GM12878 (cell line): ENCODE data around the gene ELMOD3. TPM values are rescaled to one million over a fixed set of nuclear protein-coding genes. Genes with fewer than 3 reads are reported as not detected.

Experiments used
- ATAC-seq: fragments of 200-7000 bp; cut with Tn5 transposase; 3 replicates; pipeline ENCODE4 v1.9.1; 2020; ENCODE audit warnings: mild to moderate bottlenecking, moderate library complexity
- BruUV-seq: library from RNA; stranded (reverse); fragments of 400-500 nt; replicated peaks from 2 replicates; lab custom pipeline; 2021; lab: Mats Ljungman, UMichigan
- CTCF ChIA-PET: fragments of 300-600 bp; sonication (Branson Sonifier 250); formaldehyde crosslinking; extraction: SDS; loops from one replicate; lab custom pipeline; 2021; ENCODE audit warnings: inconsistent platforms; lab: Yijun Ruan, JAX
- POLR2A ChIA-PET: fragments of 350-600 bp; formaldehyde crosslinking; extraction: SDS; loops from one replicate; lab custom pipeline; 2021; ENCODE audit warnings: inconsistent platforms; lab: Charles Lee
- RAD21 ChIA-PET: fragments of 300-600 bp; sonication (Branson Sonifier 250); formaldehyde crosslinking; loops from one replicate; lab custom pipeline; 2023; ENCODE audit warnings: antibody characterized with exemption; ENCODE audit not compliant: unreplicated experiment; lab: Charles Lee
- SMC1A ChIA-PET: fragments of 300-600 bp; sonication (Branson Sonifier 250); formaldehyde crosslinking; loops from one replicate; lab custom pipeline; 2023; ENCODE audit not compliant: unreplicated experiment, uncharacterized antibody; lab: Charles Lee
- DNase-seq: peaks from one replicate; pipeline ENCODE4 v3.0.0-alpha.2; 2011; ENCODE audit warnings: low read depth, low spot score
- FAIRE-seq: peaks from 3 replicates; lab custom pipeline; 2011; peaks lifted over from hg19 to GRCh38; lab: Jason Lieb, UNC
- H2AFZ ChIP-seq: 2 replicates; pipeline ENCODE4 v1.6.0; 2011; ENCODE audit warnings: low read depth, low read length, control low read depth; ENCODE audit not compliant: control insufficient read depth
- H3K27ac ChIP-seq: 2 replicates; pipeline ENCODE4 v1.5.1; 2011; ENCODE audit warnings: control low read depth; ENCODE audit not compliant: control insufficient read depth, insufficient read depth
- H3K27me3 ChIP-seq, 2 experiments: replicated peaks in 1 of 2; 2 replicates each; pipeline versions ENCODE4 v1.6.0 to v1.6.1; 2011; ENCODE audit warnings: low read length in 1 of 2; ENCODE audit not compliant: control insufficient read depth in 2 of 2, insufficient read depth in 2 of 2
- H3K36me3 ChIP-seq, 2 experiments: 2 replicates each; pipeline ENCODE4 v1.5.1; 2011; ENCODE audit warnings: low read length in 1 of 2; ENCODE audit not compliant: control insufficient read depth in 2 of 2, insufficient read depth in 2 of 2
- H3K4me1 ChIP-seq: 2 replicates; pipeline ENCODE4 v1.6.1; 2011; ENCODE audit warnings: mild to moderate bottlenecking, low read length, moderate library complexity, mixed read lengths; ENCODE audit not compliant: control insufficient read depth, insufficient read depth
- H3K4me2 ChIP-seq: 2 replicates; pipeline ENCODE4 v1.6.0; 2011; ENCODE audit warnings: control low read depth; ENCODE audit not compliant: control insufficient read depth, insufficient read depth
- H3K4me3 ChIP-seq: fragments of 200-600 bp; sonication (generic); 2 replicates; pipeline ENCODE4 v1.5.1; 2016
- H3K79me2 ChIP-seq: 2 replicates; pipeline ENCODE4 v1.6.0; 2011; ENCODE audit warnings: low read length; ENCODE audit not compliant: control insufficient read depth, insufficient read depth
- H3K9ac ChIP-seq: 2 replicates; pipeline ENCODE4 v1.8.0; 2011; ENCODE audit warnings: low read length, control low read depth, mixed read lengths; ENCODE audit not compliant: control insufficient read depth, insufficient read depth
- H3K9me3 ChIP-seq: replicated peaks from 3 replicates; pipeline ENCODE4 v1.5.1; 2011; ENCODE audit warnings: mild to moderate bottlenecking, low read length; ENCODE audit not compliant: control insufficient read depth, insufficient read depth
- H4K20me1 ChIP-seq: 2 replicates; pipeline ENCODE4 v1.6.0; 2011; ENCODE audit not compliant: control insufficient read depth, insufficient read depth
- ESRRA ChIP-seq: IDR thresholded peaks from 2 replicates; pipeline ENCODE4 v1.6.1; 2012; ENCODE audit warnings: mild to moderate bottlenecking, low read length, improper control_type of control experiment
- IKZF1 ChIP-seq: fragments of 450-650 bp; conservative IDR thresholded peaks from 2 replicates; pipeline ENCODE4 v1.6.1; 2017; ENCODE audit warnings: antibody characterized with exemption, mild to moderate bottlenecking
- NFIC ChIP-seq: IDR thresholded peaks from 2 replicates; pipeline ENCODE4 v1.6.1; 2012; ENCODE audit warnings: low read depth, mild to moderate bottlenecking, inconsistent platforms, low read length, moderate library complexity
- NFYB ChIP-seq: IDR thresholded peaks from 2 replicates; pipeline ENCODE4 v1.6.1; 2011; ENCODE audit warnings: low read depth, mild to moderate bottlenecking, low read length, improper control_type of control experiment, moderate library complexity; ENCODE audit not compliant: insufficient read depth
- PAX5 ChIP-seq: IDR thresholded peaks from 2 replicates; pipeline ENCODE4 v1.6.1; 2011; ENCODE audit warnings: low read depth, low read length, borderline replicate concordance
- REST ChIP-seq: IDR thresholded peaks from 2 replicates; pipeline ENCODE4 v1.6.1; 2012; ENCODE audit warnings: mild to moderate bottlenecking, low read depth, low read length
- RUNX3 ChIP-seq: IDR thresholded peaks from 2 replicates; pipeline ENCODE4 v1.6.1; 2012; ENCODE audit warnings: low read length, inconsistent platforms
- SIX5 ChIP-seq: IDR thresholded peaks from 2 replicates; pipeline ENCODE4 v1.6.1; 2011; ENCODE audit warnings: mild to moderate bottlenecking, low read depth, low read length, moderate library complexity; ENCODE audit not compliant: severe bottlenecking
- STAT3 ChIP-seq: IDR thresholded peaks from 2 replicates; pipeline ENCODE4 v1.6.1; 2011; ENCODE audit warnings: low read depth, low read length, improper control_type of control experiment
- SUPT20H ChIP-seq: IDR thresholded peaks from 2 replicates; pipeline ENCODE4 v1.6.1; 2011; ENCODE audit warnings: low read depth, mild to moderate bottlenecking, low read length, moderate library complexity, borderline replicate concordance; ENCODE audit not compliant: control insufficient read depth
- USF2 ChIP-seq: IDR thresholded peaks from 2 replicates; pipeline ENCODE4 v1.6.1; 2011; ENCODE audit warnings: low read depth, low read length, improper control_type of control experiment, borderline replicate concordance
- ZNF217 ChIP-seq: fragments of 450-650 bp; IDR thresholded peaks from 2 replicates; pipeline ENCODE4 v1.6.1; 2017; ENCODE audit warnings: antibody characterized with exemption, mild to moderate bottlenecking
- WGBS: methylation state at CpG from one replicate; pipeline ENCODE4 v1.1.6; 2016; ENCODE audit warnings: low lambda C conversion rate; ENCODE audit not compliant: insufficient replicate concordance, insufficient coverage; ENCODE audit errors: missing lambda C conversion rate; 5-methylcytosine and 5-hydroxymethylcytosine counted together
- in situ Hi-C: fragments of 300-500 bp; cut with MboI; formaldehyde crosslinking; loops from 9 replicates; pipeline ENCODE4 v1.14.3; 2018; ENCODE audit warnings: mixed read lengths
- intact Hi-C: fragments of 100-400 bp; cut with micrococcal nuclease; formaldehyde crosslinking; loops from one replicate; pipeline ENCODE4 v1.14.2; 2022; ENCODE audit not compliant: unreplicated experiment
- polyA plus RNA-seq, 11 experiments: library from polyadenylated mRNA; depleted of rRNA in 4 of 11; unstranded in 6 of 11; stranded (reverse) in 5 of 11; fragments of >200 nt; fragmentation: Nextera tagmentation in 4 of 11; fragmentation: Illumina TruSeq in 1 of 11; extraction: Ambion mirVana in 4 of 11; extraction: Trizol in 1 of 11; gene quantifications; 1 replicate in 1 of 11; 2 replicates in 10 of 11; pipeline versions ENCODE4 v1.2.1 to v1.2.3, GENCODE V29; 2011 to 2016; ENCODE audit warnings: inconsistent platforms in 2 of 11, missing spikeins in 2 of 11, low read depth in 1 of 11
- total RNA-seq, 4 experiments: library from RNA; depleted of rRNA in 3 of 4; stranded (reverse); fragments of >200 nt in 3 of 4; fragmentation: Illumina TruSeq in 1 of 4; extraction: Trizol in 1 of 4; gene quantifications; 2 replicates each; pipeline versions ENCODE4 v1.2.1 to v1.2.3, GENCODE V29; 2013 to 2021
- TF ChIP-seq, protein P1 (sequence below): fragments of 450-650 bp; IDR thresholded peaks from 2 replicates; pipeline ENCODE4 v1.6.1; 2017; ENCODE audit warnings: mild to moderate bottlenecking, moderate library complexity
- TF ChIP-seq, protein P2 (sequence below): IDR thresholded peaks from 2 replicates; pipeline ENCODE4 v1.6.1; 2011; ENCODE audit warnings: borderline replicate concordance, low read depth, mild to moderate bottlenecking, moderate library complexity, mixed read lengths, low read length; ENCODE audit not compliant: insufficient read depth; ENCODE audit errors: extremely low read length

The ELMOD3 gene
- total and polyA plus RNA-seq, 10 of the 15 experiments (the other 5 are each of a cell fraction or from before 2014, with no cell fraction given), result 1.2 to 19.1 (median 12.5) TPM

GRCh38 chr2:85378257-85378656, 23.7 kb downstream of the ELMOD3 start (continued):
- no peak for TF ChIP-seq REST
- no peak for TF ChIP-seq USF2
- no peak for TF ChIP-seq ESRRA
- no peak for TF ChIP-seq IKZF1
- TF ChIP-seq NFYB, result no peak

DNA sequence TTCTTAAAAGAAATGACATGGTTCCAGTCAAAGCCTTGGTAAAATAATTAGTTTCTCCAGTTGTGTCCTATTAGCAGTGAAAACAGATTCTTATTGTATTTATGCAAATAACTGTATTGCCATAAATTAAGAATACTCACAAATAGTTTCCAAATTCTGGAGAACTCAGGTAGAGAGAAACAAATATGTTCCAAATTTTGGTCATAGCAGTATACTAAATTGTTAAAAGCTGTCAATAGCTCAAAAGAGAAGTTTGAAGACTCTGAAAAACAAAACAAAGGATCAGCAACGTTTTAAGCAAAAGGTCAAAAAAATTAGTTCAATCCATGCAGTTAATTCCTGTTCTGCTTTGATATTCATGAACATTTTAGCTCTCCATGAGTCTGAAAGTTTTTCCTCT, 25.5 kb downstream of the ELMOD3 start:
- in situ Hi-C loops (no loop called here), intact Hi-C loops (no loop called here)
- no peak for ATAC-seq
- no TSS peak for BruUV-seq
- Histone ChIP-seq H3K27ac (no peak overlapping the region), H3K9ac (no peak overlapping the region), H3K79me2 (no peaks in the 10 kb centered on the region), H3K4me1 (no peaks in the 10 kb centered on the region), H4K20me1 (no peaks in the 10 kb centered on the region), H3K36me3 (peaks cover 0 to 4% of the 10 kb centered on the region in 2 experiments; a peak in 1 of 4 replicates), H3K9me3 (no peaks in the 10 kb centered on the region), H2AFZ (no peak overlapping the region), H3K27me3 (no peaks in the 10 kb centered on the region), H3K4me3 (no peak overlapping the region), H3K4me2 (no peak overlapping the region)
- DNase-seq, result no peak
- 100% methylated on average over 1 of the region's 1 CpG for WGBS
- SMC1A ChIA-PET, result no interaction called here
- CTCF ChIA-PET, result interaction anchor here (0.9 kb wide), 1 partner anchor 9 kb away, joined by 3 read pairs; no protein-coding TSS in a partner anchor
- no peak for FAIRE-seq
- RAD21 ChIA-PET, result no interaction called here
- POLR2A ChIA-PET, result no interaction called here
- TF ChIP-seq, protein P1, sequence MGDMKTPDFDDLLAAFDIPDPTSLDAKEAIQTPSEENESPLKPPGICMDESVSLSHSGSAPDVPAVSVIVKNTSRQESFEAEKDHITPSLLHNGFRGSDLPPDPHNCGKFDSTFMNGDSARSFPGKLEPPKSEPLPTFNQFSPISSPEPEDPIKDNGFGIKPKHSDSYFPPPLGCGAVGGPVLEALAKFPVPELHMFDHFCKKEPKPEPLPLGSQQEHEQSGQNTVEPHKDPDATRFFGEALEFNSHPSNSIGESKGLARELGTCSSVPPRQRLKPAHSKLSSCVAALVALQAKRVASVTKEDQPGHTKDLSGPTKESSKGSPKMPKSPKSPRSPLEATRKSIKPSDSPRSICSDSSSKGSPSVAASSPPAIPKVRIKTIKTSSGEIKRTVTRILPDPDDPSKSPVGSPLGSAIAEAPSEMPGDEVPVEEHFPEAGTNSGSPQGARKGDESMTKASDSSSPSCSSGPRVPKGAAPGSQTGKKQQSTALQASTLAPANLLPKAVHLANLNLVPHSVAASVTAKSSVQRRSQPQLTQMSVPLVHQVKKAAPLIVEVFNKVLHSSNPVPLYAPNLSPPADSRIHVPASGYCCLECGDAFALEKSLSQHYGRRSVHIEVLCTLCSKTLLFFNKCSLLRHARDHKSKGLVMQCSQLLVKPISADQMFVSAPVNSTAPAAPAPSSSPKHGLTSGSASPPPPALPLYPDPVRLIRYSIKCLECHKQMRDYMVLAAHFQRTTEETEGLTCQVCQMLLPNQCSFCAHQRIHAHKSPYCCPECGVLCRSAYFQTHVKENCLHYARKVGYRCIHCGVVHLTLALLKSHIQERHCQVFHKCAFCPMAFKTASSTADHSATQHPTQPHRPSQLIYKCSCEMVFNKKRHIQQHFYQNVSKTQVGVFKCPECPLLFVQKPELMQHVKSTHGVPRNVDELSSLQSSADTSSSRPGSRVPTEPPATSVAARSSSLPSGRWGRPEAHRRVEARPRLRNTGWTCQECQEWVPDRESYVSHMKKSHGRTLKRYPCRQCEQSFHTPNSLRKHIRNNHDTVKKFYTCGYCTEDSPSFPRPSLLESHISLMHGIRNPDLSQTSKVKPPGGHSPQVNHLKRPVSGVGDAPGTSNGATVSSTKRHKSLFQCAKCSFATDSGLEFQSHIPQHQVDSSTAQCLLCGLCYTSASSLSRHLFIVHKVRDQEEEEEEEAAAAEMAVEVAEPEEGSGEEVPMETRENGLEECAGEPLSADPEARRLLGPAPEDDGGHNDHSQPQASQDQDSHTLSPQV, result no peak
- TF ChIP-seq ZNF217, result no peak
- no peak for TF ChIP-seq SIX5
- no peak for TF ChIP-seq RUNX3
- no peak for TF ChIP-seq PAX5
- TF ChIP-seq SUPT20H, result no peak
- no peak for TF ChIP-seq STAT3
- TF ChIP-seq, protein P2, sequence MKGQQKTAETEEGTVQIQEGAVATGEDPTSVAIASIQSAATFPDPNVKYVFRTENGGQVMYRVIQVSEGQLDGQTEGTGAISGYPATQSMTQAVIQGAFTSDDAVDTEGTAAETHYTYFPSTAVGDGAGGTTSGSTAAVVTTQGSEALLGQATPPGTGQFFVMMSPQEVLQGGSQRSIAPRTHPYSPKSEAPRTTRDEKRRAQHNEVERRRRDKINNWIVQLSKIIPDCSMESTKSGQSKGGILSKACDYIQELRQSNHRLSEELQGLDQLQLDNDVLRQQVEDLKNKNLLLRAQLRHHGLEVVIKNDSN, result no peak
- no peak for TF ChIP-seq NFIC
